ENCODE measurements around the gene S100Z.
"Not testable (repeated sequence)": the region's sequence is repeated elsewhere in the genome, so short reads cannot be mapped to it uniquely, and the experiment has no call there.

S100Z gene

GRCh38 chr5:76836585-76836984, 13.2 kb upstream of the S100Z start:
- TF ChIP-seq CTCF (IDR thresholded peaks at IDR 0.05; ENCODE audit: extremely low read depth, missing control alignments), result no peak

GRCh38 chr5:76838481-76839261, 11.1 kb upstream of the S100Z start:
- no peak for TF ChIP-seq CTCF (IDR thresholded peaks at IDR 0.05; ENCODE audit: extremely low read depth, missing control alignments)
- no peak for DNase-seq (ENCODE audit: low spot score)

More at GRCh38 chr5:76836585-76836984, 13.2 kb upstream of the S100Z start:
- DNase-seq (ENCODE audit: low spot score), result no peak

- DNase-seq (ENCODE audit: low spot score), result no peak
- no peak for TF ChIP-seq CTCF (IDR thresholded peaks at IDR 0.05; ENCODE audit: extremely low read depth, missing control alignments)
These were observed 8.5 kb upstream of the S100Z start for GRCh38 chr5:76841361-76841760.

GRCh38 chr5:76845890-76846289, 3.9 kb upstream of the S100Z start:
- DNase-seq (ENCODE audit: low spot score), result no peak
- TF ChIP-seq CTCF (IDR thresholded peaks at IDR 0.05; ENCODE audit: extremely low read depth, missing control alignments), result no peak

GRCh38 chr5:76850543-76851145, 830 bp downstream of the S100Z start:
- TF ChIP-seq CTCF (IDR thresholded peaks at IDR 0.05; ENCODE audit: extremely low read depth, missing control alignments), result no peak
- DNase-seq (ENCODE audit: low spot score), result no peak

- DNase-seq (ENCODE audit: low spot score), result no peak
- TF ChIP-seq CTCF (IDR thresholded peaks at IDR 0.05; ENCODE audit: extremely low read depth, missing control alignments), result no peak
These were observed 2.0 kb downstream of the S100Z start for GRCh38 chr5:76851728-76852369.

- DNase-seq (ENCODE audit: low spot score), result no peak
- no peak for TF ChIP-seq CTCF (IDR thresholded peaks at IDR 0.05; ENCODE audit: extremely low read depth, missing control alignments)
These were observed 3.0 kb downstream of the S100Z start for GRCh38 chr5:76852772-76853171.

- not testable (repeated sequence) for DNase-seq (ENCODE audit: low spot score)
These were observed 3.9 kb downstream of the S100Z start for GRCh38 chr5:76853741-76854140.

Measured in GM20000 (cell line).